Panc1 (cell line): ENCODE data around the gene CCNJL.

Experiments
- POLR2AphosphoS5 ChIP-seq: IDR thresholded peaks from 2 replicates; pipeline ENCODE4 v1.6.1; 2012; ENCODE audit warnings: mild to moderate bottlenecking, low read depth, low read length, moderate library complexity
- TF ChIP-seq, protein P1 (sequence below): fragments of 450-650 bp; IDR thresholded peaks from 2 replicates; pipeline ENCODE4 v1.5.1; 2017; ENCODE audit warnings: mild to moderate bottlenecking

DNA sequence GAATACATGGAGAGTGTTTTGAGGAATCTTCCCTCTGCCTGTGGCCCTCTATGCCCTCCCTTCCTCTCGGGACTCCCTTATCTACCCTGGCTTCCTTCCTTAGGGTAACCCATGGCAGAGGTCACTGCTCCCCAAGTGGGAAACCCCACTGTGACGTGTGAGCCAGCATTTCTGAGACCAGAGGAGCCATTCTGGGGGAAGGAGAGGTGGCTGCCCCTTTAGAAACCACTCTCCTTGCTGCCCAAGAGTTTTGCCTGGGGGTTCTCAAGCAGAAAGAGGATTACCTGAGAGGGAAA lies 23.1 kb downstream of the CCNJL start:
- TF ChIP-seq, protein P1, sequence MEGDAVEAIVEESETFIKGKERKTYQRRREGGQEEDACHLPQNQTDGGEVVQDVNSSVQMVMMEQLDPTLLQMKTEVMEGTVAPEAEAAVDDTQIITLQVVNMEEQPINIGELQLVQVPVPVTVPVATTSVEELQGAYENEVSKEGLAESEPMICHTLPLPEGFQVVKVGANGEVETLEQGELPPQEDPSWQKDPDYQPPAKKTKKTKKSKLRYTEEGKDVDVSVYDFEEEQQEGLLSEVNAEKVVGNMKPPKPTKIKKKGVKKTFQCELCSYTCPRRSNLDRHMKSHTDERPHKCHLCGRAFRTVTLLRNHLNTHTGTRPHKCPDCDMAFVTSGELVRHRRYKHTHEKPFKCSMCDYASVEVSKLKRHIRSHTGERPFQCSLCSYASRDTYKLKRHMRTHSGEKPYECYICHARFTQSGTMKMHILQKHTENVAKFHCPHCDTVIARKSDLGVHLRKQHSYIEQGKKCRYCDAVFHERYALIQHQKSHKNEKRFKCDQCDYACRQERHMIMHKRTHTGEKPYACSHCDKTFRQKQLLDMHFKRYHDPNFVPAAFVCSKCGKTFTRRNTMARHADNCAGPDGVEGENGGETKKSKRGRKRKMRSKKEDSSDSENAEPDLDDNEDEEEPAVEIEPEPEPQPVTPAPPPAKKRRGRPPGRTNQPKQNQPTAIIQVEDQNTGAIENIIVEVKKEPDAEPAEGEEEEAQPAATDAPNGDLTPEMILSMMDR, result no peak
- TF ChIP-seq POLR2AphosphoS5, result no peak
